Kidney (tissue), 14 donors: ENCODE data around the gene MAP3K2. TPM values are rescaled to one million over a fixed set of nuclear protein-coding genes. Genes with fewer than 3 reads are reported as not detected.

Source experiments
- DNase-seq, 5 donors: peaks; one replicate each; pipeline ENCODE4 v3.0.0-alpha.2; 2013 to 2020
- FAIRE-seq: peaks from 2 replicates; lab custom pipeline; 2012; peaks lifted over from hg19 to GRCh38; lab: Jason Lieb, UNC
- H3K27ac ChIP-seq, 2 donors: one replicate each; pipeline ENCODE4 v1.7.0; 2013; ENCODE audit warnings: low read depth in 2 of 2, low read length in 2 of 2, inconsistent platforms in 1 of 2
- H3K27me3 ChIP-seq: one replicate; pipeline ENCODE4 v1.7.1; 2013; ENCODE audit warnings: low read length, inconsistent platforms; ENCODE audit not compliant: control insufficient read depth, insufficient read depth
- H3K36me3 ChIP-seq, 3 donors: one replicate each; pipeline versions ENCODE4 v1.7.0 to v1.7.1; 2013; ENCODE audit warnings: low read length in 3 of 3, control low read depth in 1 of 3, inconsistent platforms in 1 of 3; ENCODE audit not compliant: insufficient read depth in 3 of 3, control insufficient read depth in 2 of 3
- H3K4me1 ChIP-seq, 3 donors: one replicate each; pipeline versions ENCODE4 v1.7.0 to v1.7.1; 2013; ENCODE audit warnings: low read length in 3 of 3, inconsistent platforms in 1 of 3, low read depth in 1 of 3; ENCODE audit not compliant: control insufficient read depth in 2 of 3, insufficient read depth in 2 of 3
- H3K4me3 ChIP-seq, 3 donors: one replicate each; pipeline versions ENCODE4 v1.7.0 to v1.8.1; 2013; ENCODE audit warnings: low read length in 3 of 3, control low read depth in 1 of 3, inconsistent platforms in 1 of 3
- H3K9ac ChIP-seq, 3 donors: one replicate each; pipeline versions ENCODE4 v1.7.0 to v1.7.1; 2013; ENCODE audit warnings: low read length in 3 of 3, control low read depth in 1 of 3, inconsistent platforms in 1 of 3
- H3K9me3 ChIP-seq, 3 donors: one replicate each; pipeline versions ENCODE4 v1.7.0 to v1.7.1; 2013; ENCODE audit warnings: low read length in 3 of 3, control low read depth in 1 of 3, inconsistent platforms in 1 of 3; ENCODE audit not compliant: control insufficient read depth in 2 of 3, insufficient read depth in 1 of 3
- intact Hi-C: fragments of 100-400 bp; cut with DNase I; formaldehyde crosslinking; loops from one replicate; pipeline ENCODE4 v1.11.1; 2022
- polyA plus RNA-seq: library from polyadenylated mRNA; stranded (reverse); fragments of 350-450 nt; fragmentation: Illumina TruSeq; extraction: RNeasy Lipid Tissue Mini Kit (QIAGEN cat#74804); gene quantifications from one replicate; pipeline ENCODE4 v1.2.3, GENCODE V29; 2014; ENCODE audit warnings: low read depth, low replicate concordance; ENCODE audit not compliant: insufficient read depth
- total RNA-seq: library from RNA; stranded (reverse); fragmentation: NEBNext Ultra II Directional; extraction: Animal tissue kit (Norgen Biotek cat#: 25700); gene quantifications from one replicate; pipeline ENCODE4 v1.2.1, GENCODE V29; 2021
- TF ChIP-seq, protein P1 (sequence below): IDR thresholded peaks from 3 replicates; pipeline ENCODE4 v1.5.1; 2012; ENCODE audit warnings: mild to moderate bottlenecking, moderate library complexity, borderline replicate concordance; ENCODE audit not compliant: insufficient read depth; ENCODE audit errors: extremely low read depth
- donor health status: control.
- donor health status: control.
- donor health status: control.
- donor health status: control.
- donor health status: control.
- donor health status: DM: yes; HTN: yes; CAD: no.
- donor health status: Normal renal cell carcinoma (clear cell type).

The MAP3K2 gene
- total and polyA plus RNA-seq, 2 donors from 2014 or later, result 4.9 to 65.3 TPM

GRCh38 chr2:127313406-127313805, 74.4 kb downstream of the MAP3K2 start:
- TF ChIP-seq, protein P1, sequence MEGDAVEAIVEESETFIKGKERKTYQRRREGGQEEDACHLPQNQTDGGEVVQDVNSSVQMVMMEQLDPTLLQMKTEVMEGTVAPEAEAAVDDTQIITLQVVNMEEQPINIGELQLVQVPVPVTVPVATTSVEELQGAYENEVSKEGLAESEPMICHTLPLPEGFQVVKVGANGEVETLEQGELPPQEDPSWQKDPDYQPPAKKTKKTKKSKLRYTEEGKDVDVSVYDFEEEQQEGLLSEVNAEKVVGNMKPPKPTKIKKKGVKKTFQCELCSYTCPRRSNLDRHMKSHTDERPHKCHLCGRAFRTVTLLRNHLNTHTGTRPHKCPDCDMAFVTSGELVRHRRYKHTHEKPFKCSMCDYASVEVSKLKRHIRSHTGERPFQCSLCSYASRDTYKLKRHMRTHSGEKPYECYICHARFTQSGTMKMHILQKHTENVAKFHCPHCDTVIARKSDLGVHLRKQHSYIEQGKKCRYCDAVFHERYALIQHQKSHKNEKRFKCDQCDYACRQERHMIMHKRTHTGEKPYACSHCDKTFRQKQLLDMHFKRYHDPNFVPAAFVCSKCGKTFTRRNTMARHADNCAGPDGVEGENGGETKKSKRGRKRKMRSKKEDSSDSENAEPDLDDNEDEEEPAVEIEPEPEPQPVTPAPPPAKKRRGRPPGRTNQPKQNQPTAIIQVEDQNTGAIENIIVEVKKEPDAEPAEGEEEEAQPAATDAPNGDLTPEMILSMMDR, result no peak
- H3K27me3 ChIP-seq, result no peaks in the 10 kb centered on the region
- intact Hi-C loops, result no loop called here
- H3K9ac ChIP-seq, result no peak overlapping the region
- H3K9me3 ChIP-seq, result no peaks in the 10 kb centered on the region
- no peak overlapping the region for H3K27ac ChIP-seq
- DNase-seq (no peak), FAIRE-seq (no peak)
- no peaks in the 10 kb centered on the region for H3K4me1 ChIP-seq
- no peak overlapping the region for H3K4me3 ChIP-seq
- H3K36me3 ChIP-seq, result peaks cover 8 to 40% (median 34%) of the 10 kb centered on the region in 3 donors

DNA sequence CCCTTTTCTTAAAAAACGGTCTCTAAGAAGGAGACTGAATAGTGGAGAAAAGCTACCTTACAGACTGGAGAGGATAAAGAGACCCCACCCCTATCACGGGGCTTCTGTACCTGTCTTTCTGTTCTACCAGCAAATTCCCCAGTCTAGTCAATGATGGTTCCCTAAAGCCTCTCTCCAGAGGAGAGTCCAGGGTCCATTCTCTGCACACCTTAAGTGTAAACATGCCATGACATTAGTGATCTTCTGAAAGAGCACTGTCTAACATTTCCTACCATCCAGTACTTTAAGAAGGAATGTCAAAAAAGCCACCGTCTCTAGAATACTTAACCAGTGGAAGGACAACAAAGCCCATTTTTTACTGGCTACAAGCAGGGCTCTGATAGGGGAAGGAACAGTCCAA, 76.8 kb downstream of the MAP3K2 start:
- no peak overlapping the region for H3K9ac ChIP-seq
- H3K27me3 ChIP-seq, result no peaks in the 10 kb centered on the region
- peaks cover 10 to 47% (median 39%) of the 10 kb centered on the region in 3 donors for H3K36me3 ChIP-seq
- FAIRE-seq (no peak), DNase-seq (no peak)
- H3K4me1 ChIP-seq, result no peaks in the 10 kb centered on the region
- H3K9me3 ChIP-seq, result no peaks in the 10 kb centered on the region
- H3K4me3 ChIP-seq, result no peak overlapping the region
- TF ChIP-seq, protein P1, result no peak
- intact Hi-C loops, result no loop called here
- no peak overlapping the region for H3K27ac ChIP-seq

DNA sequence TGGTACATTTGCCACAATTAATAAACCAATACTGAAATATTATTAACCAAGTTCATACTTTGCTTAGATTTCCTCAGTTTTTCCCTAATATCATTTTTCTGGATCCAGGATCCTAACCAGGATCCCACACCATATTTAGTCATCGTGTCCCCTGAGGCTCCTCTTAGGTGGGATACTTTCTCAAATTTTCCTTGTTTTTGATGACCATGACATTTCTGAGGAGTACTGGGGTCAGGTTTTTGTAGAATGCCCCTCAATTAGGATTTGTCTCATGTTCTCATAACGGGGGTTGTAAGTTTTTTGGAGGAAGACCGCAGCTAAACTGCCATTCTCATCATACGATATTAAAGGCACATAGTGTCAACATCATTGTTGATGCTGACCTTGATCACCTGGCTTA, 78.3 kb downstream of the MAP3K2 start:
- H3K36me3 ChIP-seq, result peaks cover 9 to 46% (median 36%) of the 10 kb centered on the region in 3 donors
- H3K27me3 ChIP-seq, result no peaks in the 10 kb centered on the region
- intact Hi-C loops, result no loop called here
- H3K4me3 ChIP-seq, result no peak overlapping the region
- no peak overlapping the region for H3K27ac ChIP-seq
- H3K4me1 ChIP-seq, result no peaks in the 10 kb centered on the region
- DNase-seq (no peak), FAIRE-seq (no peak)
- no peak overlapping the region for H3K9ac ChIP-seq
- no peaks in the 10 kb centered on the region for H3K9me3 ChIP-seq
- TF ChIP-seq, protein P1, result no peak

DNA sequence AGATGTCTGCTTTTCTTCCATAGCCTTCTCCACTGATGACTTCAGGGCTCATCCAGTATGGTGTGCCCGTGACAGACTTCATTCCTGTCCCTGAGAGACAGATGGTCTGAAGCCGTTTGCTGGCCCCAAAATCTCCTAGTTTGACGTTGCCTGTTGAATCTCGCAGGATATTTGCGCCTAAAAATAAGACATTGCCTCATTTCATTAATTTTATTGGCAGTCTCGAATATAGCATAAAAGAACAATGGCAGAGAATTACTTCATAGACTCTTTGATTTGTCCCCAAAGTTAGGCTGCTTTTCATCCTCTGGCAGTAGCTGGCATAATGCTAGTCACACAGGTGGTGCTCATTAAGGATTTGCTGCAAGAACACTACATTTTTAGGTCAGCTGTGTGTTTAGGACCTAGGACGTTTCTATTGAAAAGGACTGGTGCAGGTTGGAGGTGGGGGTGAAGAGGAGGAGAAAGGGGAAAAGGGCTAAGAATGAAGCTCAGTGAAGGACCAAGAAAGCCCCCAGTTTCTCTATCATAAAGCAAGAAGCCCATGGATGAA, 79.1 kb downstream of the MAP3K2 start:
- TF ChIP-seq, protein P1, result no peak
- DNase-seq, result no peak
- Histone ChIP-seq H3K27me3 (no peaks in the 10 kb centered on the region), H3K4me1 (no peaks in the 10 kb centered on the region), H3K4me3 (no peak overlapping the region), H3K9ac (no peak overlapping the region), H3K27ac (no peak overlapping the region), H3K36me3 (peaks cover 5 to 38% (median 28%) of the 10 kb centered on the region in 3 donors), H3K9me3 (no peaks in the 10 kb centered on the region)
- intact Hi-C loops, result no loop called here
- no peak for FAIRE-seq
